GM12874 (cell line): ENCODE data around the gene ABHD12.

ENCODE experiments used
- TF ChIP-seq, protein P1 (sequence below): IDR thresholded peaks from 2 replicates; pipeline ENCODE4 v1.5.1; 2011; ENCODE audit warnings: low read depth, mild to moderate bottlenecking, control low read depth, low read length, moderate library complexity; ENCODE audit not compliant: insufficient read depth

ABHD12 gene

DNA sequence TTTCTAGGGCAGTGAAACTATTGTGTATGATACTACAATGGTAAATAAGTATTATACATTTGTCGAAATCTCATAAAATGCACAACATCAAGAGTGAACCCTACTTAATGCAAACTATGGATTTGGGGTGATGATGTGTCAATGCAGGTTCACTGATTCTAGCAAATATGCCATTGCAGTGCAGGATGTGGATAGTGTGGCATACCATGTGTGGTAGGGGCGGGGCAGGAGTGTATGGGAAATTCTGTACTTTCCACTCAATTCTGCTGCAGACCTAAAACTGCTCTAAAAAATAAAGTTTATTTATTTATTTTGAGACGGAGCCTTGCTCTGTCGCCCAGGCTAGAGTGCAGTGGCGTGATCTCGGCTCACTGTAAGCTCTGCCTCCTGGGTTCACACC is 44.3 kb downstream of the ABHD12 start:
- TF ChIP-seq, protein P1, sequence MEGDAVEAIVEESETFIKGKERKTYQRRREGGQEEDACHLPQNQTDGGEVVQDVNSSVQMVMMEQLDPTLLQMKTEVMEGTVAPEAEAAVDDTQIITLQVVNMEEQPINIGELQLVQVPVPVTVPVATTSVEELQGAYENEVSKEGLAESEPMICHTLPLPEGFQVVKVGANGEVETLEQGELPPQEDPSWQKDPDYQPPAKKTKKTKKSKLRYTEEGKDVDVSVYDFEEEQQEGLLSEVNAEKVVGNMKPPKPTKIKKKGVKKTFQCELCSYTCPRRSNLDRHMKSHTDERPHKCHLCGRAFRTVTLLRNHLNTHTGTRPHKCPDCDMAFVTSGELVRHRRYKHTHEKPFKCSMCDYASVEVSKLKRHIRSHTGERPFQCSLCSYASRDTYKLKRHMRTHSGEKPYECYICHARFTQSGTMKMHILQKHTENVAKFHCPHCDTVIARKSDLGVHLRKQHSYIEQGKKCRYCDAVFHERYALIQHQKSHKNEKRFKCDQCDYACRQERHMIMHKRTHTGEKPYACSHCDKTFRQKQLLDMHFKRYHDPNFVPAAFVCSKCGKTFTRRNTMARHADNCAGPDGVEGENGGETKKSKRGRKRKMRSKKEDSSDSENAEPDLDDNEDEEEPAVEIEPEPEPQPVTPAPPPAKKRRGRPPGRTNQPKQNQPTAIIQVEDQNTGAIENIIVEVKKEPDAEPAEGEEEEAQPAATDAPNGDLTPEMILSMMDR: no peak

DNA sequence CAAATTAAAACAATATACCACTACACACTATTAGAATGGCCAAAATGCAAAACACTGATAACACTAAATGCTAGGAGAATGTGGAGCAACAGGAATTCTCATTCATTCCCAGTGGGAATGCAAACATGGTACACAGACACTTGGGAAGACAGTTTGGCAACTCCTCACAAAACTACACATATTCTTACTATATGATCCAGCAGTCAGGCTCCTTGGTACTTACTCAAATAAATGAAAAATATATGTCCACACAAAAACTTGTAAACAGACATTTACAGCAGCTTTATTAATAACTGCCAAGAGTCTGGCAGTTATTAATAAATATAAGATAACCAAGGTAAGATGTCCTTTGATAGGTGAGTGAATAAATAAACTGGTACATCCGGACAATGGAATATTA is 44.9 kb downstream of the ABHD12 start:
- TF ChIP-seq, protein P1: no peak

DNA sequence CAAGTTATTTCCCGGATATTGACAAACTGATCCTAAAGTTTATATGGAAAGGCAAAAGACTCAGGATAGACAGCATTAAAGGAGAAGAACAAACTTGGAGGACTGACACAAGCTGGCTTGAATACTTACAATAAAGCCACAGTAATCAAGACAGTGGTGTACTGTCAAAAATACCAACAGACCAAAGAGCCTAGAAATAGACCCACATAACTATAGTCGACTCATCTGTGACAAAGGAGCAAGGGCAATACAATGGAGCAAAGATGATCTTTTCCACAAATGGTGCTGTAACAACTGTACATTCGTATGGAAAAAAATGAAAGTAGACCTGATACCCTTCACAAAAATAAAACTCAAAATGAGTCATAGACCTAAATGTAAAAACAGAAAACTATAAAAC is 46.0 kb downstream of the ABHD12 start:
- TF ChIP-seq, protein P1: no peak

DNA sequence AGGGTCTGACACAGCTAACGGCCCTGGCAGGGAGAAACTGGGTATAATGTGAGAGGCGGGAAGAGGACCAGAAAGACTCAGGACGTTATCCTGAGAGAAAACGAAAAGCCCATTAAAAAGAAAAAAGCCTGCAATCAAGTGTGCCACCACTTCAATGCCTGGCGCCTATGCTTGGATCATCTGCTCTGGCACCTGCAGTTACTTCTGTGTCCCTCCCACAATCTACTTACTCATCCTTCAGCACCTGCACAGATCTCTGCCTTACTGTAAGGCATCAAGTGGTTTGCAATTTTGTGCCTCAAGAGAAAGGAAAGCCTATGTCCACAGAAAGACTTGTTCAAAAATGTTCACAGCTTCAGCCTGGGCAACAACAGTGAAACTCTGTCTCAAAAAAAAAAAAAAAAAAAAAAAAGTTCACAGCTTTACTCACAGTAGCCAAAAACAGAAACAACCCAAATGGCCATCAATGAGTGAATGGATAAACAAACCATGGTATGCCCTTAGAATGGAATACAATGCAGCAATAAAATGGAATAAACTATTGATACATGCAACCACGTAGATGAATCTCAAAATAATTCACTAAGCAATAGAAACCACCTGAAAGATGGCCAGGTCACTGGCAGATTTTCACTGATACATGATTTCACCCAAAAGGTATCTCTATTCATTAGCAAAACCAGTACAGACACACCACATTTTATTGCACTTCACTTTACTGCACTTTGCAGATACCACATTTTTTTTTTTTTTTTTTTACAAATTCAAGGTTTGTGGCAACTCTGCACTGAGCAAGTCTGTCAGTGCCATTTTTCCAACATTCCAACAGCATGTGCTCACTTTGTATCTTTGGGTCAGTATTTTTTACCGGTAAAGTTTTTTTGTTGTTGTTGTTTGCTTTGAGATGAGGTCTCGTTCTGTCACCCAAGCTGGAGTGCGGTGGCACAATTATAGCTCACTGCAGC is 48.6 kb downstream of the ABHD12 start:
- TF ChIP-seq, protein P1: no peak

DNA sequence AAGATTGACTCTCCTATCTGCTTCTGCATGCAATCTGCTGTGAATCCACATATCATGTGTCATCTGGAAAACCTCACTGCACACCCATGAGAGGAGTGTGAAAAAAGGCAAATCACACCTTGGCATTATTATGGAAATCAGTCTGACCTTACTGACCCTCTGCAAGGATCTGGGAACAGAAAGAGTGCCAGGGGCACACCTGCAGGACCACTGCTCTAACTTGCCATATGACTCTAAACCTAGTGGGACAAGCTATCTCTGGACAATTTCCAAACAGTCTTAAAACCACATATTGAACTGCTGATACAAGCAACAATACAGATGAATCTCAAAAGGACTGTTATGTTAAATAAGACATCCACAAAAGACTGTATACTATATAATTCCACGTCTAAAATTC is 50.3 kb downstream of the ABHD12 start:
- TF ChIP-seq, protein P1: no peak

DNA sequence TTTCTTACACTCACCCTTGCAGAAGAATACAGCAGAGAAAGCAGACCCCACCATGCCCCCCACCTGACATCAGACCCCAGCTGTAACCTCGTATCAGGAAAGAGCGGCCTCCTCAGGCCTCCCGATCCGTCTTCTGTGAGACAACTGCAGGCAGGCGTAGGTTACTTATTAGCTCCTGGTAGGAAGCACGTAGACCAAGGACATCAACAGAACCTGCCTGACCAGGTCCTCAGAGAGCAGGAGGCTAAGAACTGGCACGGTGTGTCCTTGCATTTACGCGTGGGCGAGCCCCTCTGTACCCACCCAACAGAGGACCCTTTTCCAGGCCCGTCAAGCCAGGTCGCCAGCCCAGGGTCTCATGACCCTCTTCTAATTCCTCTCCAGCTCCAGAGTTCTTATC is 51.0 kb downstream of the ABHD12 start:
- TF ChIP-seq, protein P1: no peak

DNA sequence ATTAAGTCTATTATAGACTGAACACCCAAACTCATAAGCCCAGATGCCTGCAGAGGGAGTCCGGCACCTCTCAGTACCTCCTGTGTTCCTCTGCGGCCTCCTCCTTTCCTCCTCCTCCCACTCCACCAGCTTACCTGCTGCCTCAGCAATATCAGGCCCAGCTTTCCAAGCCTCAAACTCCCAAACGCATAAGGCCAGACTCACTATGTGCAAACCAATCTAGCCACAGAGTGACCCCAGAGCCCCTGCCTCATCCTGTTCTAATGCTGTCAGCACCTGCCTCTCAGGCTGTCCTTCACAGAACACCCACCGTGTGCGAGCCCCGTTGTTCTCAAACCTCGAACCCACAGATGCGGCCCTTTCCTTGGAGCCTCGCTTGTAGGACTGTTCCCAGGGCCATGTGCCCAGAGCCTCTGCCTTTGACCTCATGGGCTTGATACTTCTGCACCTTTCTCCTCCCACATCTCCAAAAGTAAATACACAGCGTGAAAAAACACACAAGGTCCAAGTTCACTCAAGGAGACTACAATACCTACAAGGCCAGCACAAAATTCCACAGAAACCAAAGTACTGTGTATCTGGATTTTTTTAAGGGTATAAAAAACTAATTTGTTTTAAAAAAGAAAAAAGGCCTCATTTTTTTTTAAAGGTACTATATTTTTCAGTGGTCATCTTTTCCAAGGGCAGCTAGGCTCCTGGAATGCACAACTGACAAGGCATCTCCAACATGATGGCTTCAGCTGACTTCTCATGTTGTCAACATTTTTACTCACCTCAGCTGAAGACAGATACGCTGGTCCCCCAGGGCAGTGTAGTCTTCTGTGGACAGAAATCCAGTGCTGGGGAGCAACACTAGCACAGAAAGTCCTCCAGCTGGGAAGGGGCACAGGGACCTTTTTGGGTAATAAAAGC is 52.3 kb downstream of the ABHD12 start:
- TF ChIP-seq, protein P1: no peak
